MM.1S (cell line): ENCODE data around the gene TRUB2.

Experiments used
- CTCF ChIP-seq: fragments of 300-600 bp; sonication (generic); IDR thresholded peaks from 2 replicates; pipeline ENCODE4 v1.5.1; 2016; ENCODE audit warnings: antibody characterized with exemption, low read length, mixed read lengths
- EZH2 ChIP-seq: fragments of 300-600 bp; sonication (generic); optimal IDR thresholded peaks from 2 replicates; pipeline ENCODE3; 2017; ENCODE audit warnings: low read depth, mild to moderate bottlenecking, antibody characterized with exemption, low read length, mixed read lengths
- EZH2phosphoT487 ChIP-seq: fragments of 300-600 bp; sonication (generic); IDR thresholded peaks from 2 replicates; pipeline ENCODE4 v1.6.1; 2018; ENCODE audit warnings: antibody characterized with exemption, low read length

DNA sequence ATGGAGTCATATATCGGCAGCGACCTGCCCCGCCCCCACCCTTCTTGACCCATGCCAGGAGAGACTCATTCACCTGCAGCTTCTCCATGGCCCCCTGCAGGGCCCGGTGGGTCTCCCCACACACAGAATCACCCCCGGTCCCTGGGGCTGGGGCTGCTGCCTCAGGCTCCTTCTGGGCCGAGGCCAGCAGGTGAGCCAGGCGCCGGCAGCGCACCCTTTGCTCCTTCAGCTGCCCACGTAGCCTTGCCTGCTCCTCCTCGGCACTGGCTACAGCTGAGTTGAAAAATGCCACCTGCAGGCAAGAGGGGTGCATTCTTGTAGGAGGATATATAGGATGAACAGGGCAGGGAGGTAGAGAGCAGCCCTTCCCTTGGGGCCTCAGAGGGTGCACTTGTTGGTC is 64.3 kb downstream of the TRUB2 start:
- TF ChIP-seq EZH2 (no peak), CTCF (no peak), EZH2phosphoT487 (no peak)
